OCI-LY1 (cell line): ENCODE results near the gene NCCRP1.

Source experiments
- H2AFZ ChIP-seq: fragments of 200-600 bp; sonication (generic), shearing (Covaris generic); 2 replicates; pipeline ENCODE4 v1.6.0; 2014; ENCODE audit warnings: antibody characterized with exemption, mild to moderate bottlenecking, low read length
- H3F3A ChIP-seq: fragments of 200-600 bp; sonication (generic), shearing (Covaris generic); 2 replicates; pipeline ENCODE4 v1.6.0; 2014; ENCODE audit warnings: mild to moderate bottlenecking, antibody characterized with exemption, low read length, moderate library complexity; ENCODE audit not compliant: insufficient read depth
- H3K27ac ChIP-seq: fragments of 200-600 bp; sonication (generic); 2 replicates; pipeline ENCODE4 v1.5.1; 2014; ENCODE audit warnings: low read length, mixed run types, mild to moderate bottlenecking, low read depth; ENCODE audit not compliant: poor library complexity, severe bottlenecking
- H3K27me3 ChIP-seq: fragments of 200-600 bp; sonication (generic); 2 replicates; pipeline ENCODE4 v1.6.0; 2014; ENCODE audit warnings: antibody characterized with exemption, mild to moderate bottlenecking, low read length, moderate library complexity; ENCODE audit not compliant: insufficient read depth
- H3K36me3 ChIP-seq: fragments of 200-600 bp; sonication (generic); 2 replicates; pipeline ENCODE4 v1.6.1; 2014; ENCODE audit warnings: mild to moderate bottlenecking, antibody characterized with exemption, low read length, moderate library complexity, mixed read lengths; ENCODE audit not compliant: insufficient read depth
- H3K4me1 ChIP-seq: fragments of 200-600 bp; sonication (generic); 2 replicates; pipeline ENCODE4 v1.5.1; 2014; ENCODE audit warnings: mild to moderate bottlenecking, low read length, moderate library complexity; ENCODE audit not compliant: insufficient read depth, severe bottlenecking
- H3K4me2 ChIP-seq: fragments of 200-600 bp; sonication (generic), shearing (Covaris generic); 2 replicates; pipeline ENCODE4 v1.6.1; 2014; ENCODE audit warnings: low read length
- H3K4me3 ChIP-seq: fragments of 200-600 bp; sonication (generic); 2 replicates; pipeline ENCODE4 v1.5.1; 2014; ENCODE audit warnings: low read length, low read depth, mild to moderate bottlenecking, mixed read lengths; ENCODE audit not compliant: poor library complexity, severe bottlenecking
- H3K79me2 ChIP-seq: fragments of 200-600 bp; shearing (Covaris generic); 2 replicates; pipeline ENCODE4 v1.6.1; 2016; ENCODE audit warnings: mixed run types, low read length, mixed read lengths; ENCODE audit not compliant: insufficient read depth
- H3K9ac ChIP-seq: fragments of 200-600 bp; sonication (generic), shearing (Covaris generic); 2 replicates; pipeline ENCODE4 v1.6.1; 2014; ENCODE audit warnings: mild to moderate bottlenecking, low read length, mixed read lengths
- H3K9me2 ChIP-seq: fragments of 200-600 bp; sonication (generic), shearing (Covaris generic); 2 replicates; pipeline ENCODE4 v1.6.1; 2014; ENCODE audit warnings: low read depth, mild to moderate bottlenecking, low read length, mixed read lengths
- H3K9me3 ChIP-seq: fragments of 200-600 bp; shearing (Covaris generic); 2 replicates; pipeline ENCODE4 v1.6.1; 2014; ENCODE audit warnings: low read length, mixed read lengths
- H4K20me1 ChIP-seq: fragments of 200-600 bp; sonication (generic), shearing (Covaris generic); 2 replicates; pipeline ENCODE4 v1.6.0; 2016; ENCODE audit warnings: mild to moderate bottlenecking, low read length; ENCODE audit not compliant: insufficient read depth
- CTCF ChIP-seq: fragments of 200-600 bp; sonication (generic), shearing (Covaris generic); IDR thresholded peaks from 2 replicates; pipeline ENCODE4 v1.5.1; 2017; ENCODE audit warnings: mild to moderate bottlenecking, antibody characterized with exemption, low read length, moderate library complexity, mixed read lengths
- EZH2 ChIP-seq: fragments of 200-600 bp; sonication (generic), shearing (Covaris generic); IDR thresholded peaks from 2 replicates; pipeline ENCODE4 v1.8.0; 2017; ENCODE audit warnings: borderline replicate concordance, mixed run types, mild to moderate bottlenecking, antibody characterized with exemption, low read length, moderate library complexity, mixed read lengths

Gene NCCRP1

DNA sequence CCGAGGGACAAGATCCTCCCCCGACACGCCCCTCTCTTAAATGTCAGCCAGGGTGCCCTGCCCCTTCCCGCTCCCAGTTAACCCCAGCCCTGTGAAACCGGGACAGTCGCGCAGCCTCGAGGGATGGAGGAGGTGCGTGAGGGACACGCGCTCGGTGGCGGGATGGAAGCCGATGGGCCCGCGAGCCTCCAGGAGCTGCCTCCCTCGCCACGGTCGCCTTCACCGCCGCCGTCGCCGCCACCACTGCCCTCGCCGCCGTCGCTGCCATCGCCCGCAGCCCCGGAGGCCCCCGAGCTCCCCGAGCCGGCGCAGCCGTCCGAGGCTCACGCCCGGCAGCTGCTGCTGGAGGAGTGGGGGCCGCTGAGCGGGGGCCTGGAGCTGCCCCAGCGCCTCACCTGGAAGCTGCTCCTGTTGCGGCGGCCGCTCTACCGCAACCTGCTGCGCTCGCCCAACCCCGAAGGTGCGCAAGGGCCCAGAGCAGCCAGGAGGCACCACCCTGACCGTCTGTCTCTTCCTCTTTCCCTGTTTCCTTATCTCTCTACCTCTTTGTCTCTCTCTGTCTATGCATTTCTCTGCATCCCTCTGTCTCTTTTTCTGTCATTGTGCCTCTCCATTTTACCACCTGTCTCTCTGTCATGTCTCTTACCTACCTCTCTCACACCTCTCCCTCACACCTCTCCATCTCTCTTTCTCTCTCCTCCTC, at the start of gene NCCRP1:
Gene NCCRP1 (plus strand): TSS at position 105 of the 703 bp plus-strand sequence. CDS start 19 bp downstream, at position 124.
- Histone ChIP-seq H3K9me2 (no peaks in the 10 kb centered on the region), H3K27ac (no peak within 1 kb of the TSS), H3K79me2 (no peaks in the 10 kb centered on the region), H3K9ac (no peak within 1 kb of the TSS), H3F3A (no peaks in the 10 kb centered on the region), H2AFZ (no peak within 1 kb of the TSS), H3K27me3 (no peaks in the 10 kb centered on the region), H3K9me3 (no peaks in the 10 kb centered on the region), H3K4me3 (no peak within 1 kb of the TSS), H3K4me1 (no peaks in the 10 kb centered on the region), H3K36me3 (no peaks in the 10 kb centered on the region), H4K20me1 (no peaks in the 10 kb centered on the region), H3K4me2 (no peak within 1 kb of the TSS; the same call in 1 of the 2 replicates)
- no peak for TF ChIP-seq EZH2
- no peak for TF ChIP-seq CTCF

GRCh38 chr19:39147480-39147879, 49.3 kb upstream of the NCCRP1 start:
- Histone ChIP-seq H4K20me1 (no peaks in the 10 kb centered on the region), H3K4me2 (no peak overlapping the region), H3F3A (no peaks in the 10 kb centered on the region), H3K27me3 (no peaks in the 10 kb centered on the region), H3K9me3 (no peaks in the 10 kb centered on the region), H3K4me3 (no peak overlapping the region), H3K4me1 (no peaks in the 10 kb centered on the region), H3K9me2 (no peaks in the 10 kb centered on the region), H3K79me2 (no peaks in the 10 kb centered on the region), H2AFZ (no peak overlapping the region), H3K9ac (no peak overlapping the region), H3K27ac (no peak overlapping the region), H3K36me3 (0 out of 2 replicates have a peak, but pooled peaks cover 6% of the 10 kb centered on the region)
- no peak for TF ChIP-seq EZH2
- TF ChIP-seq CTCF = no peak

GRCh38 chr19:39148939-39149529, 47.7 kb upstream of the NCCRP1 start:
- no peaks in the 10 kb centered on the region for H3K79me2 ChIP-seq
- no peaks in the 10 kb centered on the region for H3F3A ChIP-seq
- TF ChIP-seq CTCF (no peak), EZH2 (no peak)
- no peak overlapping the region for H3K9ac ChIP-seq
- H3K27me3 ChIP-seq = no peaks in the 10 kb centered on the region
- H3K27ac ChIP-seq = no peak overlapping the region
- 0 out of 2 replicates have a peak, but pooled peaks cover 6% of the 10 kb centered on the region for H3K36me3 ChIP-seq
- H3K4me2 ChIP-seq = no peak overlapping the region
- H3K9me2 ChIP-seq = no peaks in the 10 kb centered on the region
- no peaks in the 10 kb centered on the region for H4K20me1 ChIP-seq
- no peaks in the 10 kb centered on the region for H3K4me1 ChIP-seq
- H3K9me3 ChIP-seq = no peaks in the 10 kb centered on the region
- no peak overlapping the region for H2AFZ ChIP-seq
- H3K4me3 ChIP-seq = no peak overlapping the region
